GM12873 (cell line): Measurements from ENCODE around the gene TPCN2.

Experiments used
- CTCF ChIP-seq: IDR thresholded peaks from 2 replicates; pipeline ENCODE4 v1.5.1; 2012; ENCODE audit warnings: low read depth, mild to moderate bottlenecking, moderate library complexity, low read length, control low read depth; ENCODE audit not compliant: insufficient read depth; ENCODE audit errors: missing control alignments

Gene TPCN2

GRCh38 chr11:69170704-69171103, 122.0 kb downstream of the TPCN2 start:
- no peak for TF ChIP-seq CTCF

- no peak for TF ChIP-seq CTCF
Observed at GRCh38 chr11:69171476-69172240, 122.9 kb downstream of the TPCN2 start.

GRCh38 chr11:69172674-69173073, 123.9 kb downstream of the TPCN2 start:
- no peak for TF ChIP-seq CTCF

GRCh38 chr11:69173331-69173730, 124.6 kb downstream of the TPCN2 start:
- no peak for TF ChIP-seq CTCF

- TF ChIP-seq CTCF = no peak
Observed at GRCh38 chr11:69173925-69174581, 125.3 kb downstream of the TPCN2 start.

- TF ChIP-seq CTCF = no peak
Observed at GRCh38 chr11:69174841-69175240, 126.1 kb downstream of the TPCN2 start.

GRCh38 chr11:69178819-69179482, 130.2 kb downstream of the TPCN2 start:
- no peak for TF ChIP-seq CTCF
